K562 (cell line): ENCODE results near the gene FLCN. TPM values are rescaled to one million over a fixed set of nuclear protein-coding genes. Genes with fewer than 3 reads are reported as not detected.

Experiments used
- BRD9 ChIP-seq: fragments of 450-650 bp; IDR thresholded peaks from 2 replicates; pipeline ENCODE4 v1.6.1; 2018; ENCODE audit warnings: low read depth; ENCODE audit not compliant: partially characterized antibody
- CEBPB ChIP-seq: fragments of 450-650 bp; IDR thresholded peaks from 2 replicates; pipeline ENCODE4 v1.6.1; 2016; ENCODE audit warnings: missing genetic modification characterization, missing compliant biosample characterization
- HMG20B ChIP-seq: fragments of 250-450 bp; sonication (Bioruptor Pico); IDR thresholded peaks from 2 replicates; pipeline ENCODE4 v1.5.0; 2021; ENCODE audit warnings: mild to moderate bottlenecking
- HNRNPLL ChIP-seq: fragments of 200-400 bp; formaldehyde crosslinking; IDR thresholded peaks from 2 replicates; pipeline ENCODE4 v1.6.1; 2017; ENCODE audit warnings: low read length, low read depth, mild to moderate bottlenecking; ENCODE audit not compliant: poor library complexity, severe bottlenecking
- MECOM ChIP-seq: fragments of 250-450 bp; sonication (Bioruptor Pico); IDR thresholded peaks from 2 replicates; pipeline ENCODE4 v1.8.0; 2022; ENCODE audit warnings: inconsistent platforms
- MEIS2 ChIP-seq: fragments of 450-650 bp; IDR thresholded peaks from 2 replicates; pipeline ENCODE4 v1.6.1; 2014; ENCODE audit warnings: mild to moderate bottlenecking; ENCODE audit not compliant: partially characterized antibody
- MYNN ChIP-seq, 2 experiments: sonication (generic); formaldehyde crosslinking in 1 of 2; IDR thresholded peaks; 2 replicates each; pipeline versions ENCODE4 v1.5.0 to v1.6.1; 2016 to 2020; ENCODE audit warnings: antibody characterized with exemption in 1 of 2, missing genetic modification reagents in 1 of 2
- POLR2A ChIP-seq: fragments of 450-650 bp; conservative IDR thresholded peaks from 2 replicates; pipeline ENCODE4 v1.6.1; 2016
- RB1 ChIP-seq: fragments of 450-650 bp; IDR thresholded peaks from 2 replicates; pipeline ENCODE4 v1.6.1; 2017; ENCODE audit warnings: low read depth, mild to moderate bottlenecking
- SMARCA4 ChIP-seq: fragments of 450-650 bp; IDR thresholded peaks from 2 replicates; pipeline ENCODE4 v1.6.1; 2016
- SREBF2 ChIP-seq: sonication (generic); formaldehyde crosslinking; IDR thresholded peaks from 2 replicates; pipeline ENCODE4 v1.4.0; 2020; ENCODE audit warnings: mild to moderate bottlenecking, missing genetic modification reagents
- TEAD1 ChIP-seq, 2 experiments: fragments of 450-650 bp in 1 of 2; sonication (generic) in 1 of 2; formaldehyde crosslinking; IDR thresholded peaks; 2 replicates each; pipeline versions ENCODE4 v1.4.0 to v1.8.0; 2020 to 2022; ENCODE audit warnings: mild to moderate bottlenecking in 2 of 2, missing genetic modification reagents in 1 of 2
- TSC22D4 ChIP-seq: fragments of 450-650 bp; IDR thresholded peaks from 2 replicates; pipeline ENCODE4 v1.6.1; 2016; ENCODE audit warnings: missing genetic modification characterization, missing biosample characterization, control low read depth
- XRCC5 ChIP-seq: fragments of 200-400 bp; formaldehyde crosslinking; IDR thresholded peaks from 2 replicates; pipeline ENCODE4 v1.6.1; 2017; ENCODE audit warnings: low read depth, mild to moderate bottlenecking, low read length
- ZNF239 ChIP-seq: fragments of 250-450 bp; sonication (Bioruptor Pico); IDR thresholded peaks from 2 replicates; pipeline ENCODE4 v1.4.0; 2020; ENCODE audit warnings: mild to moderate bottlenecking
- ZNF282 ChIP-seq: sonication (generic); formaldehyde crosslinking; IDR thresholded peaks from 2 replicates; pipeline ENCODE4 v1.8.1; 2023; ENCODE audit warnings: missing genetic modification reagents
- ZNF3 ChIP-seq: fragments of 250-450 bp; sonication (Bioruptor Pico); IDR thresholded peaks from 2 replicates; pipeline ENCODE4 v1.5.0; 2021; ENCODE audit warnings: mild to moderate bottlenecking, moderate library complexity
- ZNF408 ChIP-seq: fragments of 250-450 bp; sonication (Bioruptor Pico); IDR thresholded peaks from 2 replicates; pipeline ENCODE4 v1.4.0; 2020; ENCODE audit warnings: low read depth, mild to moderate bottlenecking, moderate library complexity
- ZNF444 ChIP-seq: fragments of 250-450 bp; sonication (Bioruptor Pico); IDR thresholded peaks from 2 replicates; pipeline ENCODE4 v1.4.0; 2020; ENCODE audit warnings: mild to moderate bottlenecking, moderate library complexity
- ZNF668 ChIP-seq: fragments of 250-450 bp; sonication (Bioruptor Pico); IDR thresholded peaks from 2 replicates; pipeline ENCODE4 v1.8.0; 2022; ENCODE audit warnings: mild to moderate bottlenecking, inconsistent platforms
- ZNF695 ChIP-seq: fragments of 450-650 bp; formaldehyde crosslinking; IDR thresholded peaks from 2 replicates; pipeline ENCODE4 v1.4.0; 2020; ENCODE audit warnings: mild to moderate bottlenecking, moderate library complexity
- polyA plus RNA-seq, 8 experiments: library from polyadenylated mRNA; depleted of rRNA in 4 of 8; stranded (reverse) in 5 of 8; unstranded in 3 of 8; fragments of >200 nt; fragmentation: Nextera tagmentation in 2 of 8; fragmentation: Illumina TruSeq in 1 of 8; extraction: Ambion mirVana in 2 of 8; extraction: Trizol in 1 of 8; gene quantifications; 2 replicates each; pipeline versions ENCODE4 v1.2.1 to v1.2.3, GENCODE V29; 2011 to 2014; ENCODE audit warnings: inconsistent platforms in 1 of 8, missing spikeins in 1 of 8
- total RNA-seq, 7 experiments: library from RNA; depleted of rRNA in 6 of 7; stranded (reverse); fragments of >200 nt in 6 of 7; fragmentation: Illumina TruSeq in 2 of 7; extraction: Trizol in 2 of 7; gene quantifications; 2 replicates each; pipeline versions ENCODE4 v1.2.1 to v1.2.3, GENCODE V29; 2011 to 2021; ENCODE audit warnings: low replicate concordance in 1 of 7
- TF ChIP-seq, protein P1 (sequence below): sonication (generic); formaldehyde crosslinking; IDR thresholded peaks from 2 replicates; pipeline ENCODE4 v1.5.0; 2020; ENCODE audit warnings: missing genetic modification reagents
- TF ChIP-seq, protein P2 (sequence below): fragments of 450-650 bp; conservative IDR thresholded peaks from 2 replicates; pipeline ENCODE4 v1.6.1; 2016; ENCODE audit warnings: missing genetic modification characterization, low read depth, mild to moderate bottlenecking, missing compliant biosample characterization, moderate library complexity
- TF ChIP-seq, protein P3 (sequence below): fragments of 250-450 bp; sonication (Bioruptor Pico); IDR thresholded peaks from 2 replicates; pipeline ENCODE4 v1.4.0; 2020; ENCODE audit warnings: borderline replicate concordance
- TF ChIP-seq, protein P4 (sequence below), 3 experiments: fragments of 200-800 bp in 1 of 3; sonication (Bioruptor generic) in 1 of 3; sonication (generic) in 1 of 3; formaldehyde crosslinking in 1 of 3; IDR thresholded peaks; 2 replicates each; pipeline versions ENCODE4 v1.6.1 to v1.8.0; 2016 to 2022; ENCODE audit warnings: mild to moderate bottlenecking in 2 of 3, missing compliant biosample characterization in 2 of 3, missing genetic modification characterization in 2 of 3, missing genetic modification reagents in 1 of 3

FLCN gene
- total and polyA plus RNA-seq, 9 of the 15 experiments (the other 6 are each of a cell fraction or from before 2014, with no cell fraction given) = 1.6 to 33.5 (median 10.9) TPM

DNA sequence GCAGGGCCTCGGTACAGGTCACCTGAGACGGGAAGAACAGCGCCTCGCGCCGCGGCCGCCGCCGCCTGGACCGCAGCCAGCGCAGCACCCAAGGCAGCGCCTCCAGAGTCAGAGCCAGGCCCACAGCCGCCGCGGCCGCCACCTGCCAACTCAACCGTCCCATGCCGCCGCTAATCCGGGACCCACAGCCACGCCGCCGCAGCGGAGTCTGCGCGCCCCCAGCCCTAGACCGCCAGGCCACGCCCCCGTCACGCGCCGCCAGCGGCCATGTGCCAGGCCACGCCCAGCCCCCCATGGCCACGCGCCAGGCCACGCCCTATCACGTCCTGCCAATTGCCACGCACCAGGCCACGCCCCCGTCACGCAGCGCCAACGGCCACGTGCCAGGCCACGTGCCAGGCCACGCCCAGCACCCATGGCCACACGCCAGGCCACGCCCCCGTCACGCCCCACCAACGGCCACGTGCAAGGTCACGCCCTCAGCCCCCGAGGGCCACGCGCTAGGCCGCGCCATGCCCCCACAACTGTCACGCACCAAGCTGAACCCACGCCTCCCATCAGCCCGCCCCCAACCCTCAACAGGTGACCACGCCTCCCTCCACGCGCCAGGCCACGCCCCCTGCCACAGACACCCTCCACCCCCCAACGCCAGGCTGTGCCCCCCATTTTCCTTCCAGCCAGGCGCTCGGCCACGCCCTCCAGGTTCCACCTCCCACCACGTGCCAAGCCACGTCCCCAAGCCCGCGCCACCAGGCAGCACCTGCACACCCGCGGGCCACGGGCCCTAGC lies 30.6 kb downstream of the FLCN start, which contains the start of gene PLD6 (continued):
- TF ChIP-seq, protein P1, sequence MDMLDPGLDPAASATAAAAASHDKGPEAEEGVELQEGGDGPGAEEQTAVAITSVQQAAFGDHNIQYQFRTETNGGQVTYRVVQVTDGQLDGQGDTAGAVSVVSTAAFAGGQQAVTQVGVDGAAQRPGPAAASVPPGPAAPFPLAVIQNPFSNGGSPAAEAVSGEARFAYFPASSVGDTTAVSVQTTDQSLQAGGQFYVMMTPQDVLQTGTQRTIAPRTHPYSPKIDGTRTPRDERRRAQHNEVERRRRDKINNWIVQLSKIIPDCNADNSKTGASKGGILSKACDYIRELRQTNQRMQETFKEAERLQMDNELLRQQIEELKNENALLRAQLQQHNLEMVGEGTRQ (CRISPR knock-in tag) = peak; percentile 86
- TF ChIP-seq MYNN (IDR thresholded peaks at IDR 0.05) (no peak; the same call in 1 of the 2 replicates), MYNN (CRISPR knock-in tag; IDR thresholded peaks at IDR 0.05) (no peak), MEIS2 (peak; percentile 42), ZNF408 (CRISPR knock-in tag) (no peak), MECOM (CRISPR knock-in tag) (no peak), SMARCA4 (no peak), ZNF239 (no peak), TSC22D4 (no peak), ZNF282 (CRISPR knock-in tag) (peak; percentile 94), ZNF444 (CRISPR knock-in tag) (no peak), ZNF3 (no peak), ZNF668 (no peak), RB1 (peak; percentile 30), CEBPB (tag) (no peak), POLR2A (peak; percentile 63; the same call in 1 of the 2 replicates), BRD9 (no peak), TEAD1 (CRISPR knock-in tag; IDR thresholded peaks at IDR 0.05) (peak in 1 of 2 experiments; percentile 86; a peak in 2 of 4 replicates), SREBF2 (no peak), XRCC5 (0 out of 2 replicates have a peak, but pooled peaks have one; percentile 22), ZNF695 (CRISPR knock-in tag) (no peak), HNRNPLL (peak; percentile 62), HMG20B (no peak)
- TF ChIP-seq, protein P2, sequence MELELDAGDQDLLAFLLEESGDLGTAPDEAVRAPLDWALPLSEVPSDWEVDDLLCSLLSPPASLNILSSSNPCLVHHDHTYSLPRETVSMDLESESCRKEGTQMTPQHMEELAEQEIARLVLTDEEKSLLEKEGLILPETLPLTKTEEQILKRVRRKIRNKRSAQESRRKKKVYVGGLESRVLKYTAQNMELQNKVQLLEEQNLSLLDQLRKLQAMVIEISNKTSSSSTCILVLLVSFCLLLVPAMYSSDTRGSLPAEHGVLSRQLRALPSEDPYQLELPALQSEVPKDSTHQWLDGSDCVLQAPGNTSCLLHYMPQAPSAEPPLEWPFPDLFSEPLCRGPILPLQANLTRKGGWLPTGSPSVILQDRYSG = no peak
- TF ChIP-seq, protein P3, sequence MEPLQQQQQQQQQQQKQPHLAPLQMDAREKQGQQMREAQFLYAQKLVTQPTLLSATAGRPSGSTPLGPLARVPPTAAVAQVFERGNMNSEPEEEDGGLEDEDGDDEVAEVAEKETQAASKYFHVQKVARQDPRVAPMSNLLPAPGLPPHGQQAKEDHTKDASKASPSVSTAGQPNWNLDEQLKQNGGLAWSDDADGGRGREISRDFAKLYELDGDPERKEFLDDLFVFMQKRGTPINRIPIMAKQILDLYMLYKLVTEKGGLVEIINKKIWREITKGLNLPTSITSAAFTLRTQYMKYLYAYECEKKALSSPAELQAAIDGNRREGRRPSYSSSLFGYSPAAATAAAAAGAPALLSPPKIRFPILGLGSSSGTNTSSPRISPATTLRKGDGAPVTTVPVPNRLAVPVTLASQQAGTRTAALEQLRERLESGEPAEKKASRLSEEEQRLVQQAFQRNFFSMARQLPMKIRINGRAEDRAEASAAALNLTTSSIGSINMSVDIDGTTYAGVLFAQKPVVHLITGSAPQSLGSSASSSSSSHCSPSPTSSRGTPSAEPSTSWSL (CRISPR knock-in tag) = no peak
- TF ChIP-seq, protein P4, sequence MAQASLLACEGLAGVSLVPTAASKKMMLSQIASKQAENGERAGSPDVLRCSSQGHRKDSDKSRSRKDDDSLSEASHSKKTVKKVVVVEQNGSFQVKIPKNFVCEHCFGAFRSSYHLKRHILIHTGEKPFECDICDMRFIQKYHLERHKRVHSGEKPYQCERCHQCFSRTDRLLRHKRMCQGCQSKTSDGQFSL (CRISPR knock-in tag; IDR thresholded peaks at IDR 0.05) = peak; percentile 82
- TF ChIP-seq, protein P4 (tag; IDR thresholded peaks at IDR 0.05) = no peak
